ENCODE data around the gene CCDC88C.

The CCDC88C gene

GRCh38 chr14:91378930-91379578 is 38.6 kb downstream of the CCDC88C start:
- Histone ChIP-seq H3K9me3 (ENCODE audit: control insufficient read depth, low read length) (no peaks in the 10 kb centered on the region), H3K79me2 (peaks cover 40% of the 10 kb centered on the region), H3K27ac (no peak overlapping the region), H3K4me3 (ENCODE audit: low read depth, low read length) (no peak overlapping the region), H3K27me3 (ENCODE audit: control insufficient read depth, insufficient read depth, low read length) (no peaks in the 10 kb centered on the region), H3K4me2 (ENCODE audit: low read length) (no peak overlapping the region), H3K4me1 (peaks cover 9% of the 10 kb centered on the region), H2AFZ (no peak overlapping the region), H3K9ac (no peak overlapping the region), H3K36me3 (ENCODE audit: control insufficient read depth, insufficient read depth, low read length) (no peaks in the 10 kb centered on the region)
- TF ChIP-seq CTCF (IDR thresholded peaks at IDR 0.05), result no peak

GRCh38 chr14:91377700-91378652 is 39.6 kb downstream of the CCDC88C start:
- Histone ChIP-seq H3K9me3 (ENCODE audit: control insufficient read depth, low read length) (no peaks in the 10 kb centered on the region), H3K9ac (no peak overlapping the region), H3K4me2 (ENCODE audit: low read length) (no peak overlapping the region), H3K27ac (no peak overlapping the region), H3K36me3 (ENCODE audit: control insufficient read depth, insufficient read depth, low read length) (no peaks in the 10 kb centered on the region), H3K79me2 (peaks cover 41% of the 10 kb centered on the region), H3K4me1 (peaks cover 15% of the 10 kb centered on the region), H3K27me3 (ENCODE audit: control insufficient read depth, insufficient read depth, low read length) (no peaks in the 10 kb centered on the region), H3K4me3 (ENCODE audit: low read depth, low read length) (no peak overlapping the region), H2AFZ (no peak overlapping the region)
- no peak for TF ChIP-seq CTCF (IDR thresholded peaks at IDR 0.05)

- Histone ChIP-seq H3K27me3 (ENCODE audit: control insufficient read depth, insufficient read depth, low read length) (no peaks in the 10 kb centered on the region), H3K4me2 (ENCODE audit: low read length) (no peak overlapping the region), H2AFZ (no peak overlapping the region), H3K4me1 (peaks cover 21% of the 10 kb centered on the region), H3K9me3 (ENCODE audit: control insufficient read depth, low read length) (no peaks in the 10 kb centered on the region), H3K4me3 (ENCODE audit: low read depth, low read length) (no peak overlapping the region), H3K36me3 (ENCODE audit: control insufficient read depth, insufficient read depth, low read length) (no peaks in the 10 kb centered on the region), H3K27ac (no peak overlapping the region), H3K9ac (no peak overlapping the region), H3K79me2 (peaks cover 43% of the 10 kb centered on the region)
- TF ChIP-seq CTCF (IDR thresholded peaks at IDR 0.05), result no peak
Observed at GRCh38 chr14:91376547-91377477, 40.8 kb downstream of the CCDC88C start.

- Histone ChIP-seq H3K4me3 (ENCODE audit: low read depth, low read length) (no peak overlapping the region), H2AFZ (no peak overlapping the region), H3K4me2 (ENCODE audit: low read length) (no peak overlapping the region), H3K79me2 (peaks cover 44% of the 10 kb centered on the region), H3K27ac (no peak overlapping the region), H3K9me3 (ENCODE audit: control insufficient read depth, low read length) (no peaks in the 10 kb centered on the region), H3K4me1 (peaks cover 28% of the 10 kb centered on the region), H3K27me3 (ENCODE audit: control insufficient read depth, insufficient read depth, low read length) (no peaks in the 10 kb centered on the region), H3K9ac (no peak overlapping the region), H3K36me3 (ENCODE audit: control insufficient read depth, insufficient read depth, low read length) (no peaks in the 10 kb centered on the region)
- no peak for TF ChIP-seq CTCF (IDR thresholded peaks at IDR 0.05)
Observed at GRCh38 chr14:91375720-91376452, 41.7 kb downstream of the CCDC88C start.

Data from parathyroid adenoma (tissue), 2 donors.